Measurements from ENCODE around the gene UBE2Q1.

UBE2Q1 gene

GRCh38 chr1:154577346-154578057 is 19.0 kb upstream of the UBE2Q1 start:
- Histone ChIP-seq H3K9me3 (ENCODE audit: control insufficient read depth, low read length) (no peaks in the 10 kb centered on the region), H3K4me3 (ENCODE audit: extremely low read depth, insufficient read depth, low read length, poor library complexity, severe bottlenecking) (no peak overlapping the region), H3K4me1 (ENCODE audit: control insufficient read depth, insufficient read depth, low read length, poor library complexity, severe bottlenecking) (peaks cover 7% of the 10 kb centered on the region), H3K27ac (ENCODE audit: low read depth, low read length, severe bottlenecking) (no peak overlapping the region), H3K36me3 (ENCODE audit: control insufficient read depth, insufficient read depth, low read length) (peaks cover 41% of the 10 kb centered on the region)
- WGBS, 2 experiments (ENCODE audit: insufficient coverage in 2 of 2), result 91 to 95% methylated on average over 5 of the region's 7 CpGs

- Histone ChIP-seq H3K36me3 (ENCODE audit: control insufficient read depth, insufficient read depth, low read length) (peaks cover 28% of the 10 kb centered on the region), H3K9me3 (ENCODE audit: control insufficient read depth, low read length) (no peaks in the 10 kb centered on the region), H3K4me3 (ENCODE audit: extremely low read depth, insufficient read depth, low read length, poor library complexity, severe bottlenecking) (no peak overlapping the region), H3K4me1 (ENCODE audit: control insufficient read depth, insufficient read depth, low read length, poor library complexity, severe bottlenecking) (peaks cover 7% of the 10 kb centered on the region), H3K27ac (ENCODE audit: low read depth, low read length, severe bottlenecking) (no peak overlapping the region)
- 88 to 98% methylated on average over 5 of the region's 8 CpGs for WGBS, 2 experiments (ENCODE audit: insufficient coverage in 2 of 2)
These were observed 17.6 kb upstream of the UBE2Q1 start for GRCh38 chr1:154575951-154576566.

GRCh38 chr1:154575147-154575927 is 16.9 kb upstream of the UBE2Q1 start:
- H3K36me3 ChIP-seq (ENCODE audit: control insufficient read depth, insufficient read depth, low read length), result peaks cover 22% of the 10 kb centered on the region
- peaks cover 7% of the 10 kb centered on the region for H3K4me1 ChIP-seq (ENCODE audit: control insufficient read depth, insufficient read depth, low read length, poor library complexity, severe bottlenecking)
- 88 to 94% methylated on average over 7 to 10 of the region's 10 CpGs for WGBS, 2 experiments (ENCODE audit: insufficient coverage in 2 of 2)
- H3K27ac ChIP-seq (ENCODE audit: low read depth, low read length, severe bottlenecking), result no peak overlapping the region
- H3K4me3 ChIP-seq (ENCODE audit: extremely low read depth, insufficient read depth, low read length, poor library complexity, severe bottlenecking), result no peak overlapping the region
- H3K9me3 ChIP-seq (ENCODE audit: control insufficient read depth, low read length), result no peaks in the 10 kb centered on the region

- Histone ChIP-seq H3K4me1 (ENCODE audit: control insufficient read depth, insufficient read depth, low read length, poor library complexity, severe bottlenecking) (peaks cover 7% of the 10 kb centered on the region), H3K4me3 (ENCODE audit: extremely low read depth, insufficient read depth, low read length, poor library complexity, severe bottlenecking) (no peak overlapping the region), H3K36me3 (ENCODE audit: control insufficient read depth, insufficient read depth, low read length) (peaks cover 16% of the 10 kb centered on the region), H3K9me3 (ENCODE audit: control insufficient read depth, low read length) (no peaks in the 10 kb centered on the region), H3K27ac (ENCODE audit: low read depth, low read length, severe bottlenecking) (no peak overlapping the region)
- WGBS, 2 experiments (ENCODE audit: insufficient coverage in 2 of 2), result 51 to 54% methylated on average over 3 to 4 of the region's 7 CpGs
These were observed 16.3 kb upstream of the UBE2Q1 start for GRCh38 chr1:154574716-154575115.

- H3K4me1 ChIP-seq (ENCODE audit: control insufficient read depth, insufficient read depth, low read length, poor library complexity, severe bottlenecking), result peaks cover 7% of the 10 kb centered on the region
- no peak overlapping the region for H3K4me3 ChIP-seq (ENCODE audit: extremely low read depth, insufficient read depth, low read length, poor library complexity, severe bottlenecking)
- peaks cover under 1% of the 10 kb centered on the region for H3K36me3 ChIP-seq (ENCODE audit: control insufficient read depth, insufficient read depth, low read length)
- H3K9me3 ChIP-seq (ENCODE audit: control insufficient read depth, low read length), result no peaks in the 10 kb centered on the region
- no peak overlapping the region for H3K27ac ChIP-seq (ENCODE audit: low read depth, low read length, severe bottlenecking)
- WGBS, 2 experiments (ENCODE audit: insufficient coverage in 2 of 2), result 88 to 94% methylated on average over 3 of the region's 3 CpGs
These were observed 14.7 kb upstream of the UBE2Q1 start for GRCh38 chr1:154573168-154573510.

GRCh38 chr1:154572468-154573167 is 14.2 kb upstream of the UBE2Q1 start:
- WGBS, 2 experiments (ENCODE audit: insufficient coverage in 2 of 2), result 79 to 84% methylated on average over 4 to 6 of the region's 10 CpGs
- H3K9me3 ChIP-seq (ENCODE audit: control insufficient read depth, low read length), result no peaks in the 10 kb centered on the region
- H3K36me3 ChIP-seq (ENCODE audit: control insufficient read depth, insufficient read depth, low read length), result no peaks in the 10 kb centered on the region
- peaks cover 7% of the 10 kb centered on the region for H3K4me1 ChIP-seq (ENCODE audit: control insufficient read depth, insufficient read depth, low read length, poor library complexity, severe bottlenecking)
- H3K27ac ChIP-seq (ENCODE audit: low read depth, low read length, severe bottlenecking), result no peak overlapping the region
- no peak overlapping the region for H3K4me3 ChIP-seq (ENCODE audit: extremely low read depth, insufficient read depth, low read length, poor library complexity, severe bottlenecking)

GRCh38 chr1:154571964-154572288 is 13.5 kb upstream of the UBE2Q1 start:
- WGBS, 2 experiments (ENCODE audit: insufficient coverage in 2 of 2), result 97 to 98% methylated on average over 24 to 29 of the region's 29 CpGs
- Histone ChIP-seq H3K27ac (ENCODE audit: low read depth, low read length, severe bottlenecking) (no peak overlapping the region), H3K4me1 (ENCODE audit: control insufficient read depth, insufficient read depth, low read length, poor library complexity, severe bottlenecking) (peaks cover 7% of the 10 kb centered on the region), H3K9me3 (ENCODE audit: control insufficient read depth, low read length) (no peaks in the 10 kb centered on the region), H3K4me3 (ENCODE audit: extremely low read depth, insufficient read depth, low read length, poor library complexity, severe bottlenecking) (no peak overlapping the region), H3K36me3 (ENCODE audit: control insufficient read depth, insufficient read depth, low read length) (no peaks in the 10 kb centered on the region)

- Histone ChIP-seq H3K27ac (ENCODE audit: low read depth, low read length, severe bottlenecking) (no peak overlapping the region), H3K4me3 (ENCODE audit: extremely low read depth, insufficient read depth, low read length, poor library complexity, severe bottlenecking) (no peak overlapping the region), H3K4me1 (ENCODE audit: control insufficient read depth, insufficient read depth, low read length, poor library complexity, severe bottlenecking) (peaks cover 7% of the 10 kb centered on the region), H3K9me3 (ENCODE audit: control insufficient read depth, low read length) (no peaks in the 10 kb centered on the region), H3K36me3 (ENCODE audit: control insufficient read depth, insufficient read depth, low read length) (no peaks in the 10 kb centered on the region)
- WGBS, 2 experiments (ENCODE audit: insufficient coverage in 2 of 2), result 96% methylated on average over 55 to 59 of the region's 59 CpGs
These were observed 12.9 kb upstream of the UBE2Q1 start for GRCh38 chr1:154571244-154571963.

GRCh38 chr1:154568157-154568815 is 9.8 kb upstream of the UBE2Q1 start:
- Histone ChIP-seq H3K27ac (ENCODE audit: low read depth, low read length, severe bottlenecking) (no peak overlapping the region), H3K36me3 (ENCODE audit: control insufficient read depth, insufficient read depth, low read length) (no peaks in the 10 kb centered on the region), H3K9me3 (ENCODE audit: control insufficient read depth, low read length) (no peaks in the 10 kb centered on the region), H3K4me1 (ENCODE audit: control insufficient read depth, insufficient read depth, low read length, poor library complexity, severe bottlenecking) (no peaks in the 10 kb centered on the region), H3K4me3 (ENCODE audit: extremely low read depth, insufficient read depth, low read length, poor library complexity, severe bottlenecking) (no peak overlapping the region)
- 50 to 55% methylated on average over 12 of the region's 17 CpGs for WGBS, 2 experiments (ENCODE audit: insufficient coverage in 2 of 2)
